ENCODE results near the gene TMED5. TPM values are rescaled to one million over a fixed set of nuclear protein-coding genes. Genes with fewer than 3 reads are reported as not detected.

Gene TMED5
- total and polyA plus RNA-seq, 2 experiments from 2014 or later, result 15.5 to 26.5 TPM

GRCh38 chr1:93106226-93106625, 74.0 kb downstream of the TMED5 start:
- Histone ChIP-seq H3K9me3 (ENCODE audit: low read depth) (no peaks in the 10 kb centered on the region), H3K27me3 (no peaks in the 10 kb centered on the region), H3K27ac (no peak overlapping the region), H3K4me3 (no peak overlapping the region), H3K36me3 (no peaks in the 10 kb centered on the region), H3K4me1 (ENCODE audit: low read depth) (peaks cover 15% of the 10 kb centered on the region)
- DNase-seq (ENCODE audit: low read depth in 1 of 2, low spot score in 1 of 2), result no peak
- TF ChIP-seq CTCF (IDR thresholded peaks at IDR 0.05; ENCODE audit: low read depth, low read length), result no peak

- no peaks in the 10 kb centered on the region for H3K4me1 ChIP-seq (ENCODE audit: low read depth)
- H3K27ac ChIP-seq, result no peak overlapping the region
- no peaks in the 10 kb centered on the region for H3K27me3 ChIP-seq
- H3K9me3 ChIP-seq (ENCODE audit: low read depth), result no peaks in the 10 kb centered on the region
- no peak for TF ChIP-seq CTCF (IDR thresholded peaks at IDR 0.05; ENCODE audit: low read depth, low read length)
- H3K4me3 ChIP-seq, result no peak overlapping the region
- no peak for DNase-seq (ENCODE audit: low read depth in 1 of 2, low spot score in 1 of 2)
- H3K36me3 ChIP-seq, result no peaks in the 10 kb centered on the region
Observed at GRCh38 chr1:93102142-93102541, 78.1 kb downstream of the TMED5 start.

Other genes starting within 250 kb of the TMED5 start
- 7.0 and 7.7 TPM in 2 replicates for gene DIPK1A, start 219.0 kb downstream of the TMED5 start, total RNA-seq
- gene DIPK1A, start 219.0 kb downstream of the TMED5 start, polyA plus RNA-seq, result 13.7 and 16.6 TPM in 2 replicates
- 28.3 and 37.9 TPM in 2 replicates for gene MTF2, start 101.1 kb downstream of the TMED5 start, total RNA-seq
- 70.9 and 88.6 TPM in 2 replicates for gene MTF2, start 101.1 kb downstream of the TMED5 start, polyA plus RNA-seq
- gene CCDC18, start 311 bp upstream of the TMED5 start, total RNA-seq, result 5.2 and 11.6 TPM in 2 replicates
- gene CCDC18, start 311 bp upstream of the TMED5 start, polyA plus RNA-seq, result 10.2 and 10.9 TPM in 2 replicates
- 16.1 and 20.6 TPM in 2 replicates for gene DR1, start 165.5 kb upstream of the TMED5 start, total RNA-seq
- gene DR1, start 165.5 kb upstream of the TMED5 start, polyA plus RNA-seq, result 21.8 and 36.7 TPM in 2 replicates